PFSK-1 (cell line): ENCODE data around the gene LHPP.

Experiments
- FOXP2 ChIP-seq: optimal IDR thresholded peaks from 2 replicates; pipeline ENCODE3; 2011; ENCODE audit warnings: borderline replicate concordance, control low read depth, inconsistent platforms; ENCODE audit not compliant: insufficient read depth; ENCODE audit errors: extremely low read length, extremely low read depth
- POLR2AphosphoS5 ChIP-seq: IDR thresholded peaks from 2 replicates; pipeline ENCODE4 v1.6.1; 2012; ENCODE audit warnings: low read depth, mild to moderate bottlenecking, control low read depth, low read length, moderate library complexity
- REST ChIP-seq, 2 experiments: IDR thresholded peaks; 2 replicates each; pipeline versions ENCODE4 v1.6.1 to v1.8.0; 2011 to 2012; ENCODE audit warnings: low read depth in 2 of 2, low read length in 2 of 2, control low read depth in 1 of 2, inconsistent platforms in 1 of 2, mild to moderate bottlenecking in 1 of 2, moderate library complexity in 1 of 2; ENCODE audit not compliant: insufficient read depth in 1 of 2
- SIN3A ChIP-seq: IDR thresholded peaks from 2 replicates; pipeline ENCODE4 v1.6.1; 2012; ENCODE audit warnings: mild to moderate bottlenecking, low read length, moderate library complexity, borderline replicate concordance; ENCODE audit not compliant: insufficient read depth
- TAF1 ChIP-seq: IDR thresholded peaks from 2 replicates; pipeline ENCODE4 v1.6.1; 2012; ENCODE audit warnings: low read length, control low read depth, borderline replicate concordance; ENCODE audit not compliant: insufficient read depth

Gene LHPP

GRCh38 chr10:124570646-124571045 lies 109.0 kb downstream of the LHPP start:
- no peak for TF ChIP-seq REST (IDR thresholded peaks at IDR 0.05; ENCODE audit: insufficient read depth in 1 of 2, low read depth in 2 of 2, low read length in 2 of 2)
- no peak for TF ChIP-seq SIN3A
- TF ChIP-seq POLR2AphosphoS5 = no peak
- no peak for TF ChIP-seq TAF1
- no peak for TF ChIP-seq FOXP2

DNA sequence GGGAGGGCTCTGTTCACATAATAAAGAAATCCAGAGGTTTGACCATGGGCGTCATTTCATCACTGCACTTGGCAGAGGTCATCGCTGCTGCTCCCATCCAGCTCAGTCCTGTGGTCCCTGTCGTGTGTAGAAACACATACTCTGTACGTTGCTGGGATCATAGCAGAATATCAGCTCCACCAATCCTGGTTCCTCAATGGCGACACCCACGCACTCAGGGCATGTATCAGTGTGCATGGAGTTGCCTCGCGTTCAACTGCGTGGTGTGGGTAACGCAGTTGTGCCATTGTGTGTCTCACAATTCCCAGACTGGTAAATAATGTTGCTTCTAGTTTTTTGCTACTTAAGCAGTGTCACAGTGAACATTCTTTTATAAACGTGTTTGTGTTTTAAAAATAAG lies 111.1 kb downstream of the LHPP start:
- TF ChIP-seq POLR2AphosphoS5 (no peak), FOXP2 (no peak), SIN3A (no peak), TAF1 (no peak), REST (IDR thresholded peaks at IDR 0.05; ENCODE audit: insufficient read depth in 1 of 2, low read depth in 2 of 2, low read length in 2 of 2) (no peak)

DNA sequence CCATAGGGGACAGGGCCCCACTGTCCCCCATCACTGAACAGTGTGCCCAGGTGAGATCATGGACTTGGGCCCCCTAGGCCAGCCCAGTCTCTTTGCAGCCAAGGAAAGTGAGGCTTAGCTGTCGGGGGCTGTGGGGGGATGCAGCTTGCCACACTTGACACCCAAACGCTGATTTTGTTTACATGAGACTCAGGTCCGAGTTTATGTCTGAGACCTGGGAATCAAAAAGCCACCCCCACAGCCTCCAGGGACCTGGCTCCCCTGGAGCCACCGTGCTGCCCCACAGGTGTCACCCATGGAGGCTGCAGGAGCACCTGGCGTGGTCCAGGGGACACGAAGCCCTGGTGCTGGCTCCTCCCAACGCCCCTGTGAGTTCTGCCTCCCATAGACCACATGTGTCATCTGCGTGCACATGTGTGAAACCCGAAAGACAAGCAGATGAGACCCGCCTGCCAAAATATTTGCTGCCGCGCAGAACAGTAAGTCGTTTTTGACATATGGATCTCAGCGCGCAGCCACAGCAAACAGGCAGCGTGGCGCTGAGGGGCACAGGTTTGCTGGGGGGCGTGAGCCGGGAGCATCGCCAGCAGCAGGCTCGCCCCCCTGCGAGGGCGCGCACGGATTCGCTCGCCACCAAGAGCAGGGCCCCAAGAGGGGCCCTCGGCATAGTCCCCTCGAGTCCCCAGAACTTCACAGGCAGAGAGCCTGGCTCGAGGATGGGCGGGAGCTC lies 112.3 kb downstream of the LHPP start:
- TF ChIP-seq POLR2AphosphoS5 (no peak), FOXP2 (no peak), REST (IDR thresholded peaks at IDR 0.05; ENCODE audit: insufficient read depth in 1 of 2, low read depth in 2 of 2, low read length in 2 of 2) (no peak), SIN3A (no peak), TAF1 (no peak)

GRCh38 chr10:124574456-124575070 lies 112.9 kb downstream of the LHPP start:
- no peak for TF ChIP-seq FOXP2

DNA sequence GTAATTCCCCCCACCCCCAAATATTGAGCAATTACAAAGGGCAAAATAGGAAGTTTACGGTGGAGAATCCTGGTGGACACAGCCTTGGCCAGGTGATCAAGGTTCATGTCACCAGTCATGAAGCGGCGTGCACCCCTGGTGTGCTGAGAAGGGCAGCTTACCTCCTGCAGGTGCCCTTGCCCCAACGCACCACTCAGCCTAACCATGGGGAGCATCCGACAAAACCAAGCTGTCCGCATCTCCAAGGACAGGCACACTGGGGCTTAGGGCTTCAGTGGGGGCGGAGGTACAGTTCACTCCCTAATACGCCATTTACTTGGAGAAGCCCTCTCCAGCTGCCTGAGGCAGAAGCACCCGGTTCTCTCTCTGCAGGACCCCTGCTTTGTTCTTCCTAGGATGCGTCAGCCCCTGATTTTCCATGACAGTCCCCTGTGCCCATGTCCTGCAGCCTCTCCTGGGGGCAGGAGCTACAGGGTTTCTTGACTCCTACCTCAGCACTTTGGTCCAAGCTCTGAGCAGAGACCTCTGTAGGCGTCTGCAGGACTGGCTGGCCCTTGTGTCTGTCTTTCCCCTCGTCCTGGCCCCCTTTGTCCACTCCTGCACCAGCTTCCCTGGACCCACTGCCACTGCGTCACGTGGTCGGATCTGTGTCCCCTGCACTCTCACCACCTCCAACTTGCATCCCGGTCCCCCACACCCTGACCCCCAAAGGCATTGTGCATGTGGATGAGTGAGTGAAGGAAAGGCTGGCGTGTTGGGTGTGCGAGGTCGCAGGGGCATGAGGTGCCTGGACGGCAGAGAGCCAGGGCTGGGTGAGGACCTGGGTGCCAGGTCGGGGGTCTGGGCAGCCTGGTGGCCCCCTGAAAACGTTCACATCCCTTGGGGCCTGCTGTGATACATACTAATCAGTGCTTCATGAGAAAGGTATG lies 113.7 kb downstream of the LHPP start:
- TF ChIP-seq REST (IDR thresholded peaks at IDR 0.05; ENCODE audit: insufficient read depth in 1 of 2, low read depth in 2 of 2, low read length in 2 of 2) (no peak), TAF1 (no peak), POLR2AphosphoS5 (no peak), SIN3A (no peak), FOXP2 (no peak)
